Measurements from ENCODE around the gene PSENEN.
A peak's percentile ranks its signal among the peaks of the same experiment; 100 is the strongest.

PSENEN gene

GRCh38 chr19:35774274-35775045 lies 29.0 kb downstream of the PSENEN start:
- peak overlapping the region; percentile 55; the same call in 1 of the 2 replicates for H3K4me3 ChIP-seq (ENCODE audit: low read length)
- TF ChIP-seq ZNF274 (IDR thresholded peaks at IDR 0.05; ENCODE audit: low read depth, low read length): no peak

DNA sequence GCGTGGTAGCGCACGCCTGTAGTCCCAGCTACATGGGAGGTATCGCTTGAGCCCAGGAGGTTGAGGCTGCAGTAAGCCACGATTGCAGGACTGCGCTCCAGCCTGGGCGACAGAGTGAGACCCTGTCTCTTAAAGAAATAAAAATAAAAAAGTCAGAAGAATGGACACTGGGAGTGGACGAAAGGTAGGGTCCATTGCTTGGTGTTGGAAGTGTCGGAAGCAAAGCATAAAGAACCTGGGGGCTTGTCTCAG lies 29.5 kb downstream of the PSENEN start:
- no peak for TF ChIP-seq ZNF274 (IDR thresholded peaks at IDR 0.05; ENCODE audit: low read depth, low read length)
- peak overlapping the region; percentile 55; the same call in 1 of the 2 replicates for H3K4me3 ChIP-seq (ENCODE audit: low read length)

DNA sequence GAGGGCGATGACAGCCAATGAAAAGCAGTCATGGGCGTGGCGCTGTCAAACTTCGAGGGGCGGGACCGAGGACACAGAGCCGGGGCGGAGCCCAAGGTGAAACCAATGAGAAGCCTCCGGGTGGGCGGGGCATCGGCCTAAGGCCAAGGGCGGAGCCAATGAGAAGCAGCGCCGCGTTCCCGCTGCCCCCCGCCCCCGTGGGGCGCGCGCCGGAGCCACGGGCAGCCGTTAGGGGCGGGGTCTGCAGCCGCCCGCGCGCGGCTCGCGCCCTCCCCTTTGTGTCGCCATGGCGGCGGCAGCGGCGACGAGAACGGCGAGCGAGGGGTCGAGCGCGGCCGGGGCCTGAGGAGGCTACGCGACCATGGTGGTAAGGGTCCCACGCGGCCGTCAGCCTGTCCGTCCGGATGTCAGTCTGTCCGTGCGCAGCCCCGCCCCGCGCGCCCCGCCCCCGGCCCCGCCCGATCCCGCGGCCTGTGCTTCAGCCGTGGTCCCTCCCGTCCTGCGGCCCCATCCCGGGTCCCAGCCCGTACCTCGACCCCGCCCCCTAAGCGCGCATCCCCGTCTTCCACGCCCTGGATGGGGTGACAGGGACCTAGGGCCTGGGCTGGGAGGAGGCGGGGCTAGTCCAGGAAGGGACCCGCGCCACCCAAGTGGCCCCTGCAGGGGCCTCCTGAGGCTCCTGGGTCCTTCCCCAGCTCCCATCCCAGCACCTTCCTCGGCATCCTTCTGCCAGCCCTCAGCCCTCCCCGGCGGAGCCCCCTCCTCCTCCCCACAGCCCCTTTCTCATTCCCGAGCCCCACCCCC lies 30.0 kb downstream of the PSENEN start, which contains the start of gene ARHGAP33:
Gene ARHGAP33 (plus strand): TSS at position 267 of the 804 bp plus-strand sequence. CDS start 95 bp downstream, at position 362.
- H3K4me3 ChIP-seq (ENCODE audit: low read length): peak within 1 kb of the TSS; percentile 83
- TF ChIP-seq ZNF274 (IDR thresholded peaks at IDR 0.05; ENCODE audit: low read depth, low read length): no peak

DNA sequence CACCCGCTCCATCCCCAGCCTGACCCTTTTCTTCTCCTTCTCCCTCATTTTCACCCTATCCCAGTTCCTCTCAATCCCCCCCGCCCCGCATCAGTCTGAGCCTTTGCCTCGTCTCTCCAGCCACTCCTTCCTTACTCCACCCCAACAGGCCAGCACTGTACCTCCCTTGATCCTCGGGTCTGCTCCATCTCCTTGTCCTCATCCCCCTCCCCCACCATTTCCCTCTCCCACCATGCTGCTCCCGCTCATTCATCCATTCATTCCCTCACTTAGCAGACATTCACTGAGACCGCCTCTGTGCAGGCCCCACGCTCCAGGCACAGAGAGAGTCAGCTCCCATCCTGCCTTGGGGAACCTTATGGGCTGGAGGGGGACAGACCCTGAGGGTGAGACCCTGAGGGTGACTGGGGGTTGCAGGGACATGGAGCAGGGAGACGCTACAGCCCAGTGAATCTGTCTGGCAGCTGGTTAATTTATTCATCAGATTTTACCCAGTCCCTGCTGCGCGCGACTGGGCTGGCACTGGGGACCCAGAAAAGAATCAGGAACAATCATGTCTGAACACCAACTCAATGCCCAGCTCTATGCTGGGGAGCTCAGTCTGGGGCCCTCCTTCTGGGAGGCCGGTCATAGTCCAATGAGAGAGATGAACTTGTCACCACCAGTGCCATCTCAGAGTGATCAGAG lies 30.8 kb downstream of the PSENEN start:
- no peak for TF ChIP-seq ZNF274 (IDR thresholded peaks at IDR 0.05; ENCODE audit: low read depth, low read length)

GRCh38 chr19:35777086-35777841 lies 31.8 kb downstream of the PSENEN start:
- TF ChIP-seq ZNF274 (IDR thresholded peaks at IDR 0.05; ENCODE audit: low read depth, low read length): no peak
- H3K4me3 ChIP-seq (ENCODE audit: low read length): no peak overlapping the region

More for the DNA sequence above, 30.8 kb downstream of the PSENEN start:
- peak overlapping the region; percentile 83 for H3K4me3 ChIP-seq (ENCODE audit: low read length)

- no peak overlapping the region for H3K4me3 ChIP-seq (ENCODE audit: low read length)
- no peak for TF ChIP-seq ZNF274 (IDR thresholded peaks at IDR 0.05; ENCODE audit: low read depth, low read length)
These were observed 32.5 kb downstream of the PSENEN start for GRCh38 chr19:35777961-35778360.

DNA sequence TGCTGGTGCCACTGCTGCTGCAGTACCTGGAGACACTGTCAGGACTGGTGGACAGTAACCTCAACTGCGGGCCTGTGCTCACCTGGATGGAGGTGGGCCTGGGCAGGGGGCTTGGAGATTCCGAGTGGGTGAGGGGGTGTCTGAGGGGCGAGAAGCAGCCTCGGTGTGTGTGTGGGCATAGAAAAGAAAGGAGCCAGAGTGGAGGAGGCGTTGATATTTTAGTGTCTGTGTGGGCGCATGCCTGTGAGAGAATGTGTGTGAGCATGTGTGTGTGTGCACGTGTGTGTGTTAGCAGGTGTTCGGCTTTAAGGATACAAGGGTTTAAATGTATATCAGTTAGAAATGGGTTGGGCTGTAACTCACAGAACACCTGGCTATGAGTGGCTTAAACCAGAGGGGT lies 33.6 kb downstream of the PSENEN start:
- H3K4me3 ChIP-seq (ENCODE audit: low read length): no peak overlapping the region
- no peak for TF ChIP-seq ZNF274 (IDR thresholded peaks at IDR 0.05; ENCODE audit: low read depth, low read length)

- H3K4me3 ChIP-seq (ENCODE audit: low read length): no peak overlapping the region
- TF ChIP-seq ZNF274 (IDR thresholded peaks at IDR 0.05; ENCODE audit: low read depth, low read length): no peak
These were observed 34.6 kb downstream of the PSENEN start for GRCh38 chr19:35780058-35780457.

DNA sequence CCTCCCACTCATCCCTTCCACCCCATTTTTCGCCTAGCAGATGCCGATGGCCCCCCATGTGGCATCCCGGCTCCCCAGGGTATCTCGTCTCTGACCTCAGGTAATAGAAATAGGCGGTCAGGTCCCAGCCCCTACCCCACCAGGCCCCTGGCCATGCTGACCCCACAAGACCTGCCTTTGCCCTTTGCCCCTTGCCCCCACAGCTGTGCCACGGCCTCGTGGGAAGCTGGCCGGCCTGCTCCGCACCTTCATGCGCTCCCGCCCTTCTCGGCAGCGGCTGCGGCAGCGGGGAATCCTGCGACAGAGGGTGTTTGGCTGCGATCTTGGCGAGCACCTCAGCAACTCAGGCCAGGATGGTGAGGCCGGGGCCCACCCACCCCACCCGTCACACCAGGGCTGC lies 35.3 kb downstream of the PSENEN start:
- H3K4me3 ChIP-seq (ENCODE audit: low read length): no peak overlapping the region
- no peak for TF ChIP-seq ZNF274 (IDR thresholded peaks at IDR 0.05; ENCODE audit: low read depth, low read length)

DNA sequence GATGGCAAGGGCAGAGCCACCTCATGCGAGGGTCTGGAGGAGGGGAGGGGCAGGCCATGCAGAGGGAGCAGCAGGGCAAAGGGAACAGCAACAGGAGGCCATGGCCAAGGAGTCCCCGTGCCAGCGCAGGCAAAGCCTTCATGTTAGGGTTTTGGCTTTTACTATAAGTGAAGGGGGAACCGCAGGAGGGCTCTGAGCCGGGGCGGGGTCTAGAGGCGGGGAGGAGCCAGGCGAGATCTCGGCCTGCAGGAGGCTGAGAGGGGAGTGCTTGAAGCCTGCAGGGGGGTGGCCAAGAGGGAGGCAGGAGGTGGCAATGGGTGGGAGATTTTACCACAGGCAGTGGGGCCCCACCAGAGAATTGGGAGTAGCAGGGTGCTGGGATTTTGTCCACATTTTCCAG lies 36.2 kb downstream of the PSENEN start:
- no peak for TF ChIP-seq ZNF274 (IDR thresholded peaks at IDR 0.05; ENCODE audit: low read depth, low read length)
- no peak overlapping the region for H3K4me3 ChIP-seq (ENCODE audit: low read length)

DNA sequence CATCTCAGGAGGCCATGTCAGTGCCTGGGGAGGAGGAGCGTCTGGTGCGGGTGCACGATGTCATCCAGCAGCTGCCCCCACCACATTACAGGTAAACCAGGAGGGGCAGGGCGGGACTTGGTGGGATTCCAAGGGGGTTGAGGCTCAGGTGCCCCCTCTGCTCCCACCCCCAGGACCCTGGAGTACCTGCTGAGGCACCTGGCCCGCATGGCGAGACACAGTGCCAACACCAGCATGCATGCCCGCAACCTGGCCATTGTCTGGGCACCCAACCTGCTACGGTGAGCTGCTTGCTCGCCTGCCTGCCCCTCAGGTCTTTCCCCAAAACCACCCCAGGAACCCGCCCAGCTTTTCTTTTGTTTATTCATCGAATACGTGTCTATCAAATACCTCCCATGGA lies 37.1 kb downstream of the PSENEN start:
- no peak overlapping the region for H3K4me3 ChIP-seq (ENCODE audit: low read length)
- TF ChIP-seq ZNF274 (IDR thresholded peaks at IDR 0.05; ENCODE audit: low read depth, low read length): no peak

DNA sequence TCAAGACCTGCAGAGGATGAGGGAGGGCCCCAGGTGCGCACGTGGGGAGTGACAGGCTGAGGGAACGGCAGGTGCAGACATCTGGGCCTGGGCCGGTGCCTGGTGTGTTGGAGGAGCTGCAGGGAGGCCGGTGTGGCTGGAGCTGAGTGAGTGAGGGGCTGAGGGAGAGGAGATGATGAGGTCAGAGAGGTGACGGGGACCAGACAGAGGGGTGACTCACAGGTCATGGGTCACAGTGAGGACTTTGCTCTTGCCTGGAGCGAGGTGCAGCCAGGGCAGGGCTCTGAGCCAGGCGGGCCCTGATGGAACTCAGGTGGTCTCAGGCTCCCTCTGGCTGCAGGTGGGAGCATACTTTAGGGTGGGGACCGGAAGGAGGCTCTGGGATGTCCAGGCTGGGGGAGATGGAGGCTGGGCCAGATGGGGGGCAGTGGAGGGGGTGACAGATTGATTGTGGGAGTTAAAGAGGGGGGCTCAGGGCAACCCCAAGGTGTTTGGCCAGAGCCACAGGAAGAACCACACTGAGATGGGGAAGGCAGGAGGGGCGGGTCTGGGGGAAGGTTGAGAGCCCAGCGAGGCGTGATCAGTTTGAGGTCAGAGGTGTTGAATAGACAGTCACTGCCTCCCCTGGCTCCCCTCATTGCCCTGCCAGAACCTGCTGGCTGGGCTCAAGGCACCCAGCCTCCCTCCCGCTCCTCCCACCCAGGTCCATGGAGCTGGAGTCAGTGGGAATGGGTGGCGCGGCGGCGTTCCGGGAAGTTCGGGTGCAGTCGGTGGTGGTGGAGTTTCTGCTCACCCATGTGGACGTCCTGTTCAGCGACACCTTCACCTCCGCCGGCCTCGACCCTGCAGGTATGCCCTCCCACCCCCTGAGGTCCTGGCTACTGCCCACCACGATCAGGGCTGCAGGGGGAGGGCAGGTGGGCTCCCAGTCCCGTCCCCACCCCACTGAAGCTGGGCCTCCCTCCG lies 38.3 kb downstream of the PSENEN start:
- H3K4me3 ChIP-seq (ENCODE audit: low read length): no peak overlapping the region
- no peak for TF ChIP-seq ZNF274 (IDR thresholded peaks at IDR 0.05; ENCODE audit: low read depth, low read length)
